GM12891 (cell line): ENCODE data around the gene NUDT16L1.

Source experiments
- DNase-seq: peaks from one replicate; pipeline ENCODE4 v3.0.0; 2011; ENCODE audit warnings: low spot score; ENCODE audit not compliant: insufficient read length
- FAIRE-seq: peaks from 2 replicates; lab custom pipeline; 2011; peaks lifted over from hg19 to GRCh38; lab: Jason Lieb, UNC
- PAX5 ChIP-seq: IDR thresholded peaks from 2 replicates; pipeline ENCODE4 v1.6.1; 2011; ENCODE audit warnings: low read length, moderate library complexity, mild to moderate bottlenecking; ENCODE audit not compliant: insufficient read depth, severe bottlenecking
- POLR2A ChIP-seq: IDR thresholded peaks from 2 replicates; pipeline ENCODE4 v1.6.1; 2011; ENCODE audit warnings: low read depth, low read length, control low read depth
- POLR2AphosphoS5 ChIP-seq: IDR thresholded peaks from 2 replicates; pipeline ENCODE4 v1.6.1; 2011; ENCODE audit warnings: low read depth, low read length, control low read depth
- POU2F2 ChIP-seq: IDR thresholded peaks from 2 replicates; pipeline ENCODE4 v1.6.1; 2011; ENCODE audit warnings: low read depth, mild to moderate bottlenecking, control low read depth, low read length, moderate library complexity
- SPI1 ChIP-seq: IDR thresholded peaks from 2 replicates; pipeline ENCODE4 v1.6.1; 2011; ENCODE audit warnings: low read depth, low read length, control low read depth
- TAF1 ChIP-seq: IDR thresholded peaks from 2 replicates; pipeline ENCODE4 v1.6.1; 2011; ENCODE audit warnings: low read depth, low read length, control low read depth

NUDT16L1 gene

DNA sequence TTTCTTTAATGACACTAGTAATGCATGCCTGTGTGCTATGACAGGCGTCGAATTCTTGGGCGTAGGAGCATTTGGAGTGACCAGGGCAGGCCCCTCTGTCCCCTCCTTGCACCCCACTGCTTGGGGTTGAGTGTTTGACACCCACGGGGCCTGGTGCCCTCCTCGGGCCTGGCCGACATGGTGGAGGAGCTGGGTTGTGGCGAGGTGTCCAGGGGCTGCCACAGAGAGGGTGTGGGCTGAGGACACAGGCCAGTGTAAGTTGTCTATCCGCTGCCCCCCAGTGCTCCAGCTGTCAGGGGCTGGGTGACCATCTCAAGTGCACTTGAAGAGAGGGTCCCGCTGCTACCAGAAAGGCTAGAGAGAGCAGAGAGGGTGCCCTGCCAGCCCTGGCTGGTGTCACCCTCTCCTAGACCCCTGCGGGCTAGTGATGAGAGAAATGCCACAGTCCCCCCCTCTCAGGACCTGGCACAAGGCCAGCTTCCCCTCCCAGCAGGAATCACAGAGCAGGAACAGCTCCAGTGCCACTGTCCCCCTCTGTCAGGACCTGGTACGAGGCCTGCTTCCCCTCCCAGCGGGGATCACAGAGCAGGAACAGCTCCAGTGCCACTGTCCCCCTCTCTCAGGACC lies 38.3 kb upstream of the NUDT16L1 start:
- TF ChIP-seq TAF1 (no peak), POU2F2 (no peak), POLR2A (no peak), SPI1 (no peak), PAX5 (no peak), POLR2AphosphoS5 (no peak)
- no peak for FAIRE-seq

DNA sequence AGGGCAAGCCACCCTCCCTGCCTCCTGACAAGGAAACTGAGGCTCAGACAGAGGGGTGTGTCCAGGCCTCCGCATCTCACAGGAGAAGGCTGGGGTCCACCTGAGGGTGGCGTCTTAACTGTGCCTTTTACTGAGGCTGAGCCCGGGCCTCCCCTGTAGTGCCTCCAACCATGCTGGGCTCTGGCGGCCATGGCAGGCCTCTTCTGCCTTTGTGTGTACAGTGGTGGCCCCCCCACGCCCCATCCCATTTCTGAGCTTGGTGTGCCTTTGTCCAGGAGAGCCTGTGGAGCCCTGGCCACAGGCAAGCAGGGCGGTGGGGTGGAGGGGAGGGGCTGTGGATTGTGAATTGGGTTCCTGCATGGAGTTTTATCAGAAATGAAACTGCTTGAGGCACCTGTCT lies 37.6 kb upstream of the NUDT16L1 start:
- FAIRE-seq (no peak), DNase-seq (no peak)
- TF ChIP-seq TAF1: no peak
- no peak for TF ChIP-seq SPI1
- no peak for TF ChIP-seq POLR2A
- TF ChIP-seq PAX5: no peak
- TF ChIP-seq POU2F2: no peak
- TF ChIP-seq POLR2AphosphoS5: no peak

More for the DNA sequence above, 38.3 kb upstream of the NUDT16L1 start:
- no peak for DNase-seq

DNA sequence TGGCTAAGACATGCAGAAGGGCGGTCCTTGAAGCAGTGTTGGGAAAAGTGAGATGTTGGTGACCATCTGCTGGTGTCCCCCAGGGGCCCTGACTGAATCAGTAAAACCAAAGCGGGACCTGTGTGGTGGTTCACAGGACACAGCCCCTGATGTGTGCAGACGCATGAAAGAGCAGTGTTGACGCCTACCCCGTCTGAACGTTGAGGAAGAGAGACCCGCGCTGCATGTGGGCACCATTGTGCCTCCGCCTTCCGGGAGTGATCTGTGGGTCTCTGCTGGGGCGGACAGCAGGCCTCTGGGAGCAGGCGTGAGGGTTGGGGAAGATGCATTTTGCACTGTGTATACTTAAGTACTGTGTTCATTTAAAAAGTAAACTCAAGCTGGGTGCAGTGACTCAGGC lies 37.1 kb upstream of the NUDT16L1 start:
- no peak for TF ChIP-seq POLR2AphosphoS5
- no peak for TF ChIP-seq SPI1
- TF ChIP-seq PAX5: no peak
- TF ChIP-seq POLR2A: no peak
- no peak for TF ChIP-seq POU2F2
- DNase-seq: no peak
- FAIRE-seq: no peak

DNA sequence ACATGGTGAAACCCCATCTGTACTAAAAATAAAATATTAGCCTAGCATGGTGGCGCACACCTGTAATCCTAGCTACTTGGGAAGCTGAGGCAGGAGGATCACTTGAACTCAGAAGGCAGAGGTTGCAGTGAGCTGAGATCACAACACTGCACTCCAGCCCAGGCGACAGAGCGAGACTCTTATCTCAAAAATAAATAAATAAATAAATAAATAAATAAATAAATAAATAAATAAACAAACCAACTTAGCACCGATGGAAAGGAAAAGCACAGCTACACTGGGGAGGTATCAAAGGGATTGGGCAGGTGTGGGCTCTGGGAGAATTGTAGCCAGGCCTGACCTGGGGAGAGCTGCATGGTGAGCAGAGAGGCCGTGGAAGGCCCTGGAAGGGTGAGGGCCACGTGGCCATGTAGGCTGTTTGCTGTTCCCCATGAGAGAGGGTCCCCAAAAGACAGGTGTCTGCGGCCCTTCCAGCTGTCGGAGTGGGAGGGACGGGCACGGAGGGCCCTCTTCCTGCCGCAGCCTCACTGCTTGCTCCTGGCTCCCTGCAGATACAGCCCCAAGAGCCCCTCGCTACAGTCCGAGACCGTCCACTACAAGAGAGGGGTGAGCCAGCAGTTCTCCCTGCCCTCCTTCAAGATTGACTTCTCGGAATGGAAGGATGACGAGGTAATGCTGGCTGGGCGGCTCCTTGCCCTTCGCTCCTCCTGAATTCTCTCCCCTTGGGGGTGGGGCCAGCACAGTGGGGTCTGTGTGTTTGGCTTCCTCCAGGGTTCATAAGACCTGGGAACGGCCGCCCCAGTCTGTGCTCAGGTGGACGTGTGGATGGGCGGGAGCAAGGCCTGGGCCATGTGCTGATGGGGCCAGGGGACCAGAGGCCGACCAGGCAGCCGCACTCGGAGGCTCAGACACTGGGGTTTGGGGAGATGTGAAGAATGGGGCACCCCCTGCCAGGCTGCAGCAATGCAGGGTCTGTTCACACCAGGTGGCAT lies 36.4 kb upstream of the NUDT16L1 start:
- no peak for TF ChIP-seq POLR2A
- no peak for TF ChIP-seq PAX5
- no peak for TF ChIP-seq TAF1
- DNase-seq: no peak
- no peak for FAIRE-seq

DNA sequence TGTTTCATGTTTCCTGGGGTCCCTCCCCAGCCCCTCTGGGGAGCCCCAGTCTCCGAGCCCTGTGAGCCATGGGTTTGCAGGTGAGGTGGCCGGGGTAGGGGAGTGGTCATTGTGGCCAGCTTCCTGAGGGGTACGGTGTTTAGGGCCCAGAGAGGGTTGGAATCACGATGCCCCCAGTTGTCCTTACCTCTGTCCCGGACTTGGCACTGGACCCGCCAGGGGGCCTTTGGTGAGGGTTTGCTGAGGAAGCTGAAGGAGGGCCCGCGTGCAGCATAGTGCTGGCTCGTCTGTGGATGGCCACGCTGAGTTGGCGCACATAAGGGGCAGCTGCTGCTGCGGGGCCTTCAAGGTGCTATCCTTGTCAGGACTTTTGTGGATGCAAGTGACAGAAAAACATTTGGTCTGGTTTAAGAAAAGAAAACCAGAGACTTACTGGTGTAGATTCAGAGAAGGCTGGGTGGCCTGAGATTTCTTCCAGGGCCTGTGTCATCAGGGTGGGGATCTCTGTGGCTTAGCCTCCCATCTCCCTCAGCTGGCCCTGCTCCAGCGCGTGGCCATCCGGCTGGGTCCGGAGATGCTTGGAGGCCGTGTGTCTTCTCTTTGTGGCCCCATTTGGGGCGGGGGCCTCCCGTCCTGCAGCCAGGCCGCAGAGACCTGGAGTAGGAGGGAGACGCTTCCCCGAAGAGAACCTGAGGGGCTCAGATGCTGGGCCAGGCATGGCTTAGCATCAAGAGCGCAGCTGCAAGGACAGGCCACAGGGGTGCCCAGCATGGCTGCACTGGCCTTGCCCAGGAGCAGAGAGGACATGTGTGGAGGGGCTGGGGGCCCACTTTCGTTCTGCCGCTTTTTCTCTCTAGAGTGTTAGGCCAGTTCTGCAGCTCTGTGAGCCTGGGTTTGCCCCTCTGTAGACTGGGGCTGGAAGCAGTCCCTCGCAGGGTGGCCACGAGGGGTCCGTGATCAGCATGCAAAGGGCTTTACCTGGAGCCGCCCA lies 33.7 kb upstream of the NUDT16L1 start:
- DNase-seq (no peak), FAIRE-seq (no peak)
- TF ChIP-seq TAF1 (no peak), SPI1 (no peak), PAX5 (no peak), POU2F2 (no peak), POLR2AphosphoS5 (no peak), POLR2A (no peak)

DNA sequence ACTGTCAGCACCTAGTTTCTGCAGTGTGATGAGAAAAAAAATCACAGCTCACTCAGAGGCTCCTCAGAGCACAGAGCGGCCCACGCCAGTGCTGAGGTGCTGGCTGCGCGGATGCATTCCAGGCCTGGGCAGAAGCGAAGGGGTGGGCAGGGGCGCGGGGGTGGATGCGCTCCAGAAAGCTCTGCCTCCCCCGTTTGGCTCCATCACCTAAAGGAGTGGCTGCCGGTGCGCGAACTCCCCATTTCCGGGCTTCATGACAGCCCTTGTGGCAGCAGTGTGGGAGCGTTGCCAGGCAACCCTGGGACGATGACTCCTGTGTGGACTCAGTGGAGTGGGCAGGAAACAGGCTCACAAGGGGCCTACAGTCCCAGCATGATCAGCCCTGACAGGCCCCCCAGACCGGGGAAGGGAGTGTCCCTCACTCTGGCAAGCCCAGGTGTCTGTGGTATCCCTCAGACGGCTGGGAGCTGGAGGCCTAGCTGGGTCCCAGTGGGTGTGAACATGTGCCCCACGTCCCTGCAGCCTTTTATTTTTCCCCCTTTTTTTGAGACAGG lies 32.8 kb upstream of the NUDT16L1 start:
- DNase-seq: no peak
- FAIRE-seq: no peak
- no peak for TF ChIP-seq TAF1
- TF ChIP-seq POLR2A: no peak

DNA sequence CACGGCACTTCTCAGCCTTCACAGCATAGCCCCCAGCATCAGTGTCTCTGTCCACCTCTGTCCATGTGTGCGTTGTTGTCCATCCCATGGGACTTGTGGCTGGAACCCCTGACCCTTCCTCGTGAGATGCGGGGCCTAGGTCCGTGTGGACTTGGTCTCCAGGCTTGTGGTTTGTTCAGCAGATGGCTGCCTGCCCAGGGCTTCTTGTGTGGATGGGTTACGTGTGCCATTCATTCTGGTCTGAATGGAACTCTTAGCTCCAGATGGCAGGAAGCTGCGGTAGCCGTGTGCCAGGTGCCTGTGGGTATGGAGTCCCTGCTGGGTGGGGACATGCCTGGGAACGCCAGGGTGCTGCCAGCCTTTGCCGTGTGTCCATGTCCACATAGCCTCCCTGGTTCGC lies 31.7 kb upstream of the NUDT16L1 start:
- DNase-seq (no peak), FAIRE-seq (no peak)
- TF ChIP-seq POLR2AphosphoS5 (no peak), SPI1 (no peak), PAX5 (no peak), TAF1 (no peak), POLR2A (no peak), POU2F2 (no peak)

DNA sequence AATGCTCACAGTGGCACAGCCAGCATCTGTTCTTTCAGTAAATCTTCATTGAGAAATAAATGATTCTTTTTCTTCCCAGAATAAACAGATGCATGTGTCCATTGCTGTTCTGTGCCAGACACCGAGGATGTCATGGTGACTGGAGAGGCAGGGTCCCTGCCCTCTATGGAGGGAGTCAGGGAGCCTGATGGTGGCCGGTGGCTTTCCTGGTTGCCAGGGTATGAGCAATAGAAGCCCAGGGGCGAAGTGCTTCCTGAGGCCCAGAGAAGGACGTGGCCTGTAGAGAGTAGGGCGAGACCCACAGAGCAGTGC lies 29.9 kb upstream of the NUDT16L1 start:
- DNase-seq (no peak), FAIRE-seq (no peak)
- no peak for TF ChIP-seq POLR2A
- no peak for TF ChIP-seq POLR2AphosphoS5
- TF ChIP-seq TAF1: no peak
- no peak for TF ChIP-seq SPI1

DNA sequence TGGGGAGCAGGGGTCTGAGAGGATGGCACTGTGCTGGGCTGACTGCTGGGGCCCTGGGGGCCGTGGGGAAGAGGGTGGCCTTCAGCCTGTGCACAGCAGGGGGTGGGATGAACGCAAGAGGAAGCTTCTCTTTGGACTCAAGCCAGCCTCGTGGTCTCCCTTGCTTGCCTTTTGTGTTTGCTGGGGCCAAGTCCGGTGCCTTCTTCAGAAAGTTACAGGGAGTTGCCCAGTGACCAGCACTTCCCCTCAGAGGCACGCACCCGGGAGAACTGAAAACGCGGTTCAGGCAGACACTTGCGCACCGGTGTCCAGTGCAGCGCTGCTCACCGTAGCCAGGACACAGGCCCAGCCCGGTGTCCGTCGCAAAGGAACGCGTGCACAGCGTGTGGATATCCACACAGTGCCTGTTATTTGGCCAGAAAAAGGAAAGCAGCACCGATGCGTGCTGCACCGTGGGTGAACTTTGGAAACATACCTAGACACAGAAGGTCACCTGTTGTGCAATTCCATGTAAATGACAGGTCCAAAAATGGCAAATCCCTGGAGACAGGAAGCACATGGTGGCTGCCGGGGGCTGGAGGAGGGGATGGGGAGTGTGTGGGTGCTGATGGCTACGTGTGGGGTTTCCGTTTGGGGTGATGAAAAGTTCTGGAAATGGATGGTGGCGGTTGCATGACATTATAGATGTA lies 29.4 kb upstream of the NUDT16L1 start:
- no peak for TF ChIP-seq POU2F2
- TF ChIP-seq POLR2A: no peak
- no peak for TF ChIP-seq TAF1
- peak; percentile 43 for TF ChIP-seq SPI1
- TF ChIP-seq POLR2AphosphoS5: no peak
- TF ChIP-seq PAX5: no peak
- FAIRE-seq (peak; percentile 38), DNase-seq (no peak)
